Vagina (tissue), 2 donors: ENCODE data around the gene TMEM106B. TPM values are rescaled to one million over a fixed set of nuclear protein-coding genes. Genes with fewer than 3 reads are reported as not detected.

ENCODE experiments used
- DNase-seq, 2 donors: peaks; one replicate each; pipeline ENCODE4 v3.0.0-alpha.2; 2017; ENCODE audit errors: extremely low spot score in 2 of 2
- H3K27ac ChIP-seq: fragments of 200-600 bp; sonication (generic); one replicate; pipeline ENCODE4 v1.5.1; 2019
- H3K27me3 ChIP-seq: fragments of 200-600 bp; sonication (generic); one replicate; pipeline ENCODE4 v1.5.1; 2019
- H3K36me3 ChIP-seq, 2 donors: fragments of 200-600 bp; sonication (generic); one replicate each; pipeline ENCODE4 v1.5.1; 2017 to 2019
- H3K4me1 ChIP-seq: fragments of 200-600 bp; sonication (generic); one replicate; pipeline ENCODE4 v1.5.1; 2019
- H3K4me3 ChIP-seq, 2 donors: fragments of 200-600 bp; sonication (generic); 1 replicate in 1 of 2; 2 replicates in 1 of 2; pipeline ENCODE4 v1.5.1; 2016 to 2019
- H3K9me3 ChIP-seq: fragments of 200-600 bp; sonication (generic); one replicate; pipeline ENCODE4 v1.5.1; 2019
- CTCF ChIP-seq, 3 experiments: fragments of 450-650 bp in 2 of 3; fragments of 200-600 bp in 1 of 3; sonication (generic) in 1 of 3; IDR thresholded peaks; one replicate each; pipeline ENCODE4 v1.5.1; 2017 to 2019; ENCODE audit warnings: antibody characterized with exemption in 3 of 3, mild to moderate bottlenecking in 2 of 3, moderate library complexity in 2 of 3
- POLR2A ChIP-seq, 2 donors: fragments of 450-650 bp; IDR thresholded peaks; one replicate each; pipeline ENCODE4 v1.6.1; 2017; ENCODE audit warnings: antibody characterized with exemption in 2 of 2, mild to moderate bottlenecking in 2 of 2, moderate library complexity in 2 of 2
- POLR2AphosphoS5 ChIP-seq, 2 donors: sonication (generic); formaldehyde crosslinking; IDR thresholded peaks; one replicate each; pipeline ENCODE4 v1.9.0; 2017; ENCODE audit warnings: antibody characterized with exemption in 2 of 2, mild to moderate bottlenecking in 2 of 2, low read depth in 1 of 2; ENCODE audit not compliant: insufficient read depth in 1 of 2
- intact Hi-C: fragments of 100-400 bp; cut with DNase I; formaldehyde crosslinking; loops from one replicate; pipeline ENCODE4 v1.15.1; 2023
- total RNA-seq: library from RNA; depleted of rRNA; stranded (reverse); fragments of >200 nt; gene quantifications from one replicate; pipeline ENCODE4 v1.2.3, GENCODE V29; 2016

The TMEM106B gene
- total RNA-seq, 1 donor from 2014 or later: 36.1 TPM

- no peaks in the 10 kb centered on the region for H3K9me3 ChIP-seq
- DNase-seq: no peak
- intact Hi-C loops: no loop called here
- no peaks in the 10 kb centered on the region for H3K4me1 ChIP-seq
- no peak overlapping the region for H3K27ac ChIP-seq
- no peak overlapping the region for H3K4me3 ChIP-seq
- no peaks in the 10 kb centered on the region for H3K27me3 ChIP-seq
- TF ChIP-seq POLR2A (IDR thresholded peaks at IDR 0.05) (no peak), CTCF (IDR thresholded peaks at IDR 0.05) (no peak), POLR2AphosphoS5 (IDR thresholded peaks at IDR 0.05; ENCODE audit: insufficient read depth in 1 of 2, low read depth in 1 of 2) (no peak)
- no peaks in the 10 kb centered on the region for H3K36me3 ChIP-seq
Measured at GRCh38 chr7:12174931-12175330, 36.2 kb upstream of the TMEM106B start.

GRCh38 chr7:12178317-12178716, 32.8 kb upstream of the TMEM106B start:
- Histone ChIP-seq H3K9me3 (no peaks in the 10 kb centered on the region), H3K27me3 (no peaks in the 10 kb centered on the region), H3K27ac (no peak overlapping the region), H3K36me3 (no peaks in the 10 kb centered on the region), H3K4me1 (no peaks in the 10 kb centered on the region), H3K4me3 (no peak overlapping the region)
- DNase-seq: no peak
- TF ChIP-seq CTCF (IDR thresholded peaks at IDR 0.05) (no peak), POLR2A (IDR thresholded peaks at IDR 0.05) (no peak), POLR2AphosphoS5 (IDR thresholded peaks at IDR 0.05; ENCODE audit: insufficient read depth in 1 of 2, low read depth in 1 of 2) (no peak)
- intact Hi-C loops: no loop called here

GRCh38 chr7:12194426-12194825, 16.7 kb upstream of the TMEM106B start:
- no peaks in the 10 kb centered on the region for H3K27me3 ChIP-seq
- no peak overlapping the region for H3K4me3 ChIP-seq
- no peaks in the 10 kb centered on the region for H3K4me1 ChIP-seq
- intact Hi-C loops: no loop called here
- H3K9me3 ChIP-seq: no peaks in the 10 kb centered on the region
- no peak for DNase-seq
- TF ChIP-seq POLR2A (IDR thresholded peaks at IDR 0.05): no peak
- TF ChIP-seq POLR2AphosphoS5 (IDR thresholded peaks at IDR 0.05; ENCODE audit: insufficient read depth in 1 of 2, low read depth in 1 of 2): no peak
- H3K27ac ChIP-seq: no peak overlapping the region
- no peaks in the 10 kb centered on the region for H3K36me3 ChIP-seq

- Histone ChIP-seq H3K36me3 (no peaks in the 10 kb centered on the region), H3K27ac (no peak overlapping the region), H3K4me1 (no peaks in the 10 kb centered on the region), H3K9me3 (no peaks in the 10 kb centered on the region), H3K27me3 (no peaks in the 10 kb centered on the region), H3K4me3 (no peak overlapping the region)
- TF ChIP-seq POLR2A (IDR thresholded peaks at IDR 0.05) (no peak), POLR2AphosphoS5 (IDR thresholded peaks at IDR 0.05; ENCODE audit: insufficient read depth in 1 of 2, low read depth in 1 of 2) (no peak), CTCF (IDR thresholded peaks at IDR 0.05) (no peak)
- DNase-seq: no peak
- intact Hi-C loops: no loop called here
Measured at GRCh38 chr7:12196386-12196785, 14.7 kb upstream of the TMEM106B start.

- H3K27ac ChIP-seq: no peak overlapping the region
- no peaks in the 10 kb centered on the region for H3K36me3 ChIP-seq
- no peak for DNase-seq
- no peaks in the 10 kb centered on the region for H3K4me1 ChIP-seq
- H3K9me3 ChIP-seq: no peaks in the 10 kb centered on the region
- TF ChIP-seq CTCF (IDR thresholded peaks at IDR 0.05) (no peak), POLR2AphosphoS5 (IDR thresholded peaks at IDR 0.05; ENCODE audit: insufficient read depth in 1 of 2, low read depth in 1 of 2) (no peak), POLR2A (IDR thresholded peaks at IDR 0.05) (no peak)
- H3K4me3 ChIP-seq: no peak overlapping the region
- H3K27me3 ChIP-seq: no peaks in the 10 kb centered on the region
- intact Hi-C loops: no loop called here
Measured at GRCh38 chr7:12199363-12199762, 11.7 kb upstream of the TMEM106B start.
